HFFc6 (cell line): ENCODE data around the gene NAGPA. TPM values are rescaled to one million over a fixed set of nuclear protein-coding genes. Genes with fewer than 3 reads are reported as not detected.

Experiments
- DNase-seq: peaks from one replicate; pipeline ENCODE4 v3.0.0-alpha.2; 2018
- H3K27ac Mint-ChIP-seq: 2 replicates; pipeline ENCODE4 v1.8.0; 2020; ENCODE audit warnings: mild to moderate bottlenecking, mixed read lengths
- H3K27me3 Mint-ChIP-seq: 2 replicates; pipeline ENCODE4 v1.8.0; 2021; ENCODE audit warnings: mild to moderate bottlenecking, moderate library complexity, mixed read lengths; ENCODE audit not compliant: insufficient read depth
- H3K36me3 Mint-ChIP-seq: 2 replicates; pipeline ENCODE4 v1.8.0; 2021; ENCODE audit warnings: low read depth, mixed read lengths
- H3K4me1 Mint-ChIP-seq: 2 replicates; pipeline ENCODE4 v1.8.0; 2020; ENCODE audit warnings: low read depth, mixed read lengths
- H3K4me3 Mint-ChIP-seq: 2 replicates; pipeline ENCODE4 v1.8.0; 2020; ENCODE audit warnings: mild to moderate bottlenecking, moderate library complexity, mixed read lengths
- H3K9me3 Mint-ChIP-seq: 2 replicates; pipeline ENCODE4 v1.8.0; 2020; ENCODE audit warnings: mild to moderate bottlenecking, mixed read lengths
- CTCF ChIP-seq: fragments of 200-600 bp; sonication (generic); IDR thresholded peaks from 2 replicates; pipeline ENCODE4 v1.5.0; 2021; ENCODE audit warnings: antibody characterized with exemption, mild to moderate bottlenecking
- total RNA-seq, 6 experiments: library from RNA; stranded (reverse); fragmentation: NEBNext Ultra II Directional; extraction: Animal tissue kit (Norgen Biotek cat#: 25700); gene quantifications; 2 replicates in 1 of 6; 3 replicates in 5 of 6; pipeline ENCODE4 v1.2.3, GENCODE V29; 2021

Gene NAGPA
- total RNA-seq, 6 experiments from 2014 or later = 14.4 to 18.7 (median 16.4) TPM

GRCh38 chr16:5073279-5073629 lies 39.5 kb upstream of the NAGPA start:
- H3K4me3 Mint-ChIP-seq = peak overlapping the region; percentile 98
- TF ChIP-seq CTCF = no peak
- H3K36me3 Mint-ChIP-seq = peaks cover 11% of the 10 kb centered on the region; the same call in 1 of the 2 replicates
- peaks cover 2% of the 10 kb centered on the region for H3K27me3 Mint-ChIP-seq
- H3K27ac Mint-ChIP-seq = peak overlapping the region; percentile 97
- H3K9me3 Mint-ChIP-seq = no peaks in the 10 kb centered on the region
- DNase-seq = peak; percentile 35
- peaks cover 23% of the 10 kb centered on the region for H3K4me1 Mint-ChIP-seq

DNA sequence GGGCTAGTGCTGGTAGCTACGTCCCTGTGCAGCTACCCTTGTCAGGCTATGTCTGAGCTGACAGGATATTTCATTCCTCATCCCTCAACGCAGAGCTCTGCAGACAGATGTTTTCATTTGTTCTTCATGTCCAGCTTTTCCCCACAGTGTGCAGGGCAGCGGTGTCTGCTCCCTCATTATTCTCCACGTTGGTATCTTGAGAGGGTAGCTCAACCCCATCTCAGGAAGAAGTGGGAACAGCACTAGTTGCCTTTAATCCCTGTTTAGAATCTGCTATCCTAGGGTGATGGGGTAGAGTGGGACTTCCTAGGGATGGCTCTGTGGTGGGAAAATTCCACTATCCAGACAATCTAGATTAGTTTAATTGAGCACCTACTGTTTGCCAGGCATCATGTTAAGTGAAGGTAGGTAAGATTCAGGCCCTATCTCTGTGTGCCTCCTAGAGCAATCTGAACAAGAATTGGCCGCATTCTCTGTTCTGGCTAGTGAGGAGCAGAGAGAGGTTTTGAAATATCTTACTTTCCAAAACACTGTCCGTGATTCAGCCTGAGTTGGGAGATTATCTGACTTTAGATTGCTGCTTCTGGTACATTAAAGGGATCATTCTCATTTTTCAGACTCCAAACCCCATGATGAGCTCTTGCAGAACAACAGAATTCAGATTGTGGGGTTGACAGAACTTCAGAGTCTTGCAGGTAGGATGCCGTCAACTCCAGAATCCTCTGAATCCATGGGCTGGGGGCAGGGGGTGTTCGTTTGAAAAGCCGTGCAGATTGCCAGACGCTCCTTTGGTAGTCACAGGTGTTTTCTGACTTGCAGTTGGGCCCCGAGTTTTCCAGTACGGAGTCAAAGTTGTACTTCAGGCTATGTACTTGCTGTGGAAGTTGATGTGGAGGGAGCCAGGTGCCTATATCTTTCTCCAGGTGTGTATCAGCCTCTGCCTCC lies 38.9 kb upstream of the NAGPA start:
- H3K27ac Mint-ChIP-seq = peak overlapping the region; percentile 97
- H3K4me1 Mint-ChIP-seq = peaks cover 23% of the 10 kb centered on the region
- peaks cover 11% of the 10 kb centered on the region; the same call in 1 of the 2 replicates for H3K36me3 Mint-ChIP-seq
- no peak for TF ChIP-seq CTCF
- no peaks in the 10 kb centered on the region for H3K9me3 Mint-ChIP-seq
- DNase-seq = no peak
- peak overlapping the region; percentile 98 for H3K4me3 Mint-ChIP-seq
- H3K27me3 Mint-ChIP-seq = peaks cover 2% of the 10 kb centered on the region

- H3K27ac Mint-ChIP-seq = peak within 1 kb of the TSS; percentile 97
- TF ChIP-seq CTCF = no peak
- DNase-seq = peak; percentile 80
- H3K4me3 Mint-ChIP-seq = peak within 1 kb of the TSS; percentile 98
- peaks cover 11% of the 10 kb centered on the region; the same call in 1 of the 2 replicates for H3K36me3 Mint-ChIP-seq
- H3K4me1 Mint-ChIP-seq = peaks cover 23% of the 10 kb centered on the region
- peaks cover 5% of the 10 kb centered on the region for H3K27me3 Mint-ChIP-seq
- H3K9me3 Mint-ChIP-seq = no peaks in the 10 kb centered on the region
Observed at GRCh38 chr16:5071681-5072333, 38.1 kb upstream of the NAGPA start, which contains the start of gene ALG1. Gene ALG1 (plus strand): TSS chr16:5071843. CDS start chr16:5071850, 7 bp downstream.

- no peak for TF ChIP-seq CTCF
- Mint-ChIP-seq H3K27ac (peak overlapping the region; percentile 97), H3K4me1 (peaks cover 23% of the 10 kb centered on the region), H3K27me3 (peaks cover 6% of the 10 kb centered on the region), H3K4me3 (peak overlapping the region; percentile 98), H3K36me3 (peaks cover 11% of the 10 kb centered on the region; the same call in 1 of the 2 replicates), H3K9me3 (no peaks in the 10 kb centered on the region)
- no peak for DNase-seq
Observed at GRCh38 chr16:5071341-5071680, 37.6 kb upstream of the NAGPA start.

GRCh38 chr16:5070431-5071186 lies 36.9 kb upstream of the NAGPA start:
- no peak for TF ChIP-seq CTCF
- Mint-ChIP-seq H3K36me3 (peaks cover 11% of the 10 kb centered on the region; the same call in 1 of the 2 replicates), H3K9me3 (no peaks in the 10 kb centered on the region), H3K4me3 (peak overlapping the region; percentile 98), H3K27me3 (peaks cover 12% of the 10 kb centered on the region), H3K4me1 (peaks cover 23% of the 10 kb centered on the region), H3K27ac (peak overlapping the region; percentile 97; the same call in 1 of the 2 replicates)
- no peak for DNase-seq
